HepG2 (cell line): ENCODE results near the gene BPHL. TPM values are rescaled to one million over a fixed set of nuclear protein-coding genes. Genes with fewer than 3 reads are reported as not detected.

Experiments
- ATAC-seq: fragments of 200-7000 bp; cut with Tn5 transposase; 3 replicates; pipeline ENCODE4 v1.9.1; 2020; ENCODE audit warnings: mild to moderate bottlenecking, moderate library complexity
- BruUV-seq: library from RNA; stranded (reverse); fragments of 400-500 nt; replicated peaks from 2 replicates; lab custom pipeline; 2021; lab: Mats Ljungman, UMichigan
- CTCF ChIA-PET: fragments of 300-600 bp; formaldehyde crosslinking; extraction: SDS; loops from one replicate; lab custom pipeline; 2021; ENCODE audit warnings: low total read pairs, inconsistent platforms, low intra/inter-chr PET ratio; lab: Yijun Ruan, JAX
- POLR2A ChIA-PET: fragments of 350-600 bp; sonication (Branson Sonifier 250); formaldehyde crosslinking; loops from one replicate; lab custom pipeline; 2020; ENCODE audit warnings: antibody characterized with exemption, inconsistent platforms; lab: Yijun Ruan, JAX
- DNase-seq: peaks from one replicate; pipeline ENCODE4 v3.0.0-alpha.2; 2015; ENCODE audit warnings: low spot score
- FAIRE-seq: peaks from 3 replicates; lab custom pipeline; 2011; peaks lifted over from hg19 to GRCh38; lab: Jason Lieb, UNC
- H2AFZ ChIP-seq: one replicate; pipeline ENCODE4 v1.6.1; 2011; ENCODE audit warnings: low read length, inconsistent platforms
- H3K27ac ChIP-seq: fragments of 300-600 bp; 3 replicates; pipeline ENCODE4 v1.8.0; 2011; ENCODE audit warnings: mixed run types, mild to moderate bottlenecking, mixed read lengths, low read length, inconsistent platforms; ENCODE audit not compliant: insufficient read depth; ENCODE audit errors: extremely low read length
- H3K27me3 ChIP-seq, 2 experiments: fragments of 200-600 bp in 1 of 2; 2 replicates in 1 of 2; 3 replicates in 1 of 2; pipeline versions ENCODE4 v1.6.0 to v1.8.0; 2011; ENCODE audit warnings: low read length in 2 of 2, mild to moderate bottlenecking in 2 of 2, moderate library complexity in 2 of 2, inconsistent platforms in 1 of 2; ENCODE audit not compliant: insufficient read depth in 2 of 2, control insufficient read depth in 1 of 2
- H3K36me3 ChIP-seq, 2 experiments: fragments of 200-600 bp in 1 of 2; replicated peaks in 1 of 2; 2 replicates in 1 of 2; 3 replicates in 1 of 2; pipeline versions ENCODE4 v1.5.1 to v1.8.0; 2011; ENCODE audit warnings: low read length in 2 of 2, inconsistent platforms in 1 of 2; ENCODE audit not compliant: insufficient read depth in 2 of 2, control insufficient read depth in 1 of 2
- H3K4me1 ChIP-seq: 2 replicates; pipeline ENCODE4 v1.5.1; 2012; ENCODE audit warnings: low read length, inconsistent platforms; ENCODE audit not compliant: insufficient read depth
- H3K4me2 ChIP-seq: 2 replicates; pipeline ENCODE4 v1.6.0; 2011; ENCODE audit warnings: low read depth, low read length, inconsistent platforms
- H3K4me3 ChIP-seq, 3 experiments: fragments of 200-600 bp in 1 of 3; sonication (generic), shearing (Covaris generic) in 1 of 3; replicated peaks in 1 of 3; 2 replicates each; pipeline ENCODE4 v1.5.1; 2011 to 2016; ENCODE audit warnings: low read length in 3 of 3, inconsistent platforms in 2 of 3, low read depth in 2 of 3, mild to moderate bottlenecking in 2 of 3, control low read depth in 1 of 3, mixed read lengths in 1 of 3; ENCODE audit not compliant: insufficient read depth in 1 of 3
- H3K79me2 ChIP-seq: one replicate; pipeline ENCODE4 v1.6.1; 2011; ENCODE audit warnings: low read length, inconsistent platforms; ENCODE audit not compliant: insufficient read depth
- H3K9ac ChIP-seq: 2 replicates; pipeline ENCODE4 v1.6.0; 2011; ENCODE audit warnings: mild to moderate bottlenecking, low read depth, low read length, inconsistent platforms; ENCODE audit not compliant: insufficient read depth
- H3K9me3 ChIP-seq: 2 replicates; pipeline ENCODE4 v1.5.1; 2012; ENCODE audit warnings: mild to moderate bottlenecking, low read length
- H4K20me1 ChIP-seq: 2 replicates; pipeline ENCODE4 v1.6.0; 2011; ENCODE audit warnings: inconsistent platforms, mild to moderate bottlenecking, low read length, moderate library complexity; ENCODE audit not compliant: insufficient read depth
- CHCHD3 ChIP-seq: sonication (generic); formaldehyde crosslinking; IDR thresholded peaks from 2 replicates; pipeline ENCODE4 v1.8.0; 2022; ENCODE audit warnings: mild to moderate bottlenecking, missing genetic modification reagents, moderate library complexity
- CHD4 ChIP-seq: fragments of 200-600 bp; sonication (generic); IDR thresholded peaks from 2 replicates; pipeline ENCODE4 v1.7.0; 2017; ENCODE audit warnings: mild to moderate bottlenecking, low read length, borderline replicate concordance
- CREM ChIP-seq, 2 experiments: sonication (generic) in 1 of 2; formaldehyde crosslinking in 1 of 2; IDR thresholded peaks; 2 replicates each; pipeline versions ENCODE4 v1.4.0 to v1.6.1; 2016 to 2020; ENCODE audit warnings: antibody characterized with exemption in 1 of 2, mild to moderate bottlenecking in 1 of 2, missing genetic modification reagents in 1 of 2
- ETV5 ChIP-seq: IDR thresholded peaks from 2 replicates; pipeline ENCODE4 v1.6.1; 2018; ENCODE audit warnings: missing biosample characterization, missing genetic modification reagents, inconsistent platforms, borderline replicate concordance
- FOSL2 ChIP-seq: sonication (generic); formaldehyde crosslinking; IDR thresholded peaks from 2 replicates; pipeline ENCODE4 v1.4.0; 2020; ENCODE audit warnings: missing genetic modification reagents
- HNRNPK ChIP-seq: fragments of 200-400 bp; formaldehyde crosslinking; IDR thresholded peaks from 2 replicates; pipeline ENCODE4 v1.6.1; 2018; ENCODE audit warnings: low read length, low read depth, moderate library complexity, mild to moderate bottlenecking; ENCODE audit not compliant: poor library complexity, severe bottlenecking
- HOXA3 ChIP-seq: sonication (generic); formaldehyde crosslinking; IDR thresholded peaks from 2 replicates; pipeline ENCODE4 v1.5.0; 2020; ENCODE audit warnings: missing genetic modification reagents
- IRX3 ChIP-seq: sonication (generic); formaldehyde crosslinking; IDR thresholded peaks from 2 replicates; pipeline ENCODE4 v1.8.1; 2023; ENCODE audit warnings: mild to moderate bottlenecking, low read depth, missing genetic modification reagents, borderline replicate concordance
- KMT2A ChIP-seq: sonication (generic); formaldehyde crosslinking; IDR thresholded peaks from 2 replicates; pipeline ENCODE4 v1.4.0; 2020; ENCODE audit warnings: missing genetic modification reagents
- NR2F2 ChIP-seq: IDR thresholded peaks from 2 replicates; pipeline ENCODE4 v1.6.1; 2012; ENCODE audit warnings: low read depth, inconsistent platforms, borderline replicate concordance
- RELA ChIP-seq: sonication (generic); formaldehyde crosslinking; IDR thresholded peaks from 2 replicates; pipeline ENCODE4 v1.4.0; 2020; ENCODE audit warnings: missing genetic modification reagents
- SAP130 ChIP-seq: IDR thresholded peaks from 2 replicates; pipeline ENCODE4 v1.6.1; 2016; ENCODE audit warnings: low read depth
- SMARCC2 ChIP-seq: fragments of 450-650 bp; IDR thresholded peaks from 2 replicates; pipeline ENCODE4 v1.6.1; 2017; ENCODE audit warnings: antibody characterized with exemption, mild to moderate bottlenecking
- TRIM24 ChIP-seq: sonication (generic); formaldehyde crosslinking; IDR thresholded peaks from 2 replicates; pipeline ENCODE4 v1.8.0; 2022; ENCODE audit warnings: mild to moderate bottlenecking, missing genetic modification reagents
- U2AF2 ChIP-seq: fragments of 200-400 bp; formaldehyde crosslinking; IDR thresholded peaks from 2 replicates; pipeline ENCODE4 v1.6.1; 2017; ENCODE audit warnings: low read depth, mild to moderate bottlenecking, low read length
- ZBTB21 ChIP-seq: sonication (generic); formaldehyde crosslinking; IDR thresholded peaks from 2 replicates; pipeline ENCODE4 v1.4.0; 2020; ENCODE audit warnings: missing genetic modification reagents
- ZNF253 ChIP-seq: sonication (generic); formaldehyde crosslinking; IDR thresholded peaks from 2 replicates; pipeline ENCODE4 v1.8.0; 2022; ENCODE audit warnings: mild to moderate bottlenecking, missing genetic modification reagents, borderline replicate concordance
- ZNF317 ChIP-seq: sonication (generic); formaldehyde crosslinking; IDR thresholded peaks from 2 replicates; pipeline ENCODE4 v1.5.0; 2020; ENCODE audit warnings: mild to moderate bottlenecking, missing genetic modification reagents
- ZNF839 ChIP-seq: sonication (generic); formaldehyde crosslinking; IDR thresholded peaks from 2 replicates; pipeline ENCODE4 v1.4.0; 2020; ENCODE audit warnings: missing genetic modification reagents, mild to moderate bottlenecking, borderline replicate concordance
- WGBS: methylation state at CpG from one replicate; pipeline ENCODE4 v1.1.6; 2017; ENCODE audit warnings: low lambda C conversion rate; 5-methylcytosine and 5-hydroxymethylcytosine counted together
- in situ Hi-C: cut with HindIII; loops from 2 replicates; pipeline ENCODE4 v1.10.0; 2017; ENCODE audit warnings: low pct_unique_long_range_greater_than_20kb; ENCODE audit not compliant: extremely low pct_ligation_motif_present
- intact Hi-C: fragments of 100-400 bp; cut with micrococcal nuclease; formaldehyde crosslinking; loops from one replicate; pipeline ENCODE4 v1.10.0; 2022; ENCODE audit not compliant: unreplicated experiment
- polyA plus RNA-seq, 8 experiments: library from polyadenylated mRNA; depleted of rRNA in 3 of 8; stranded (reverse) in 7 of 8; unstranded in 1 of 8; fragments of >200 nt; fragmentation: Illumina TruSeq in 4 of 8; extraction: Trizol in 4 of 8; gene quantifications; 2 replicates each; pipeline versions ENCODE4 v1.2.1 to v1.2.3, GENCODE V29; 2011 to 2016; ENCODE audit warnings: low read depth in 4 of 8, missing spikeins in 1 of 8, mixed read lengths in 1 of 8; ENCODE audit not compliant: insufficient read depth in 1 of 8
- total RNA-seq, 5 experiments: library from RNA; depleted of rRNA; stranded (reverse); fragments of >200 nt; fragmentation: Illumina TruSeq; extraction: Trizol; gene quantifications; 2 replicates each; pipeline ENCODE4 v1.2.3, GENCODE V29; 2016; ENCODE audit warnings: low read depth in 1 of 5
- TF ChIP-seq, protein P1 (sequence below): IDR thresholded peaks from 2 replicates; pipeline ENCODE4 v1.6.1; 2016; ENCODE audit warnings: low read depth
- TF ChIP-seq, protein P2 (sequence below): sonication (generic); formaldehyde crosslinking; IDR thresholded peaks from 2 replicates; pipeline ENCODE4 v1.4.0; 2020; ENCODE audit warnings: missing genetic modification reagents

The BPHL gene
- total and polyA plus RNA-seq, 2 of the 13 experiments (the other 11 are each of a cell fraction or from before 2014, with no cell fraction given) = 37.8 to 39.5 TPM

DNA sequence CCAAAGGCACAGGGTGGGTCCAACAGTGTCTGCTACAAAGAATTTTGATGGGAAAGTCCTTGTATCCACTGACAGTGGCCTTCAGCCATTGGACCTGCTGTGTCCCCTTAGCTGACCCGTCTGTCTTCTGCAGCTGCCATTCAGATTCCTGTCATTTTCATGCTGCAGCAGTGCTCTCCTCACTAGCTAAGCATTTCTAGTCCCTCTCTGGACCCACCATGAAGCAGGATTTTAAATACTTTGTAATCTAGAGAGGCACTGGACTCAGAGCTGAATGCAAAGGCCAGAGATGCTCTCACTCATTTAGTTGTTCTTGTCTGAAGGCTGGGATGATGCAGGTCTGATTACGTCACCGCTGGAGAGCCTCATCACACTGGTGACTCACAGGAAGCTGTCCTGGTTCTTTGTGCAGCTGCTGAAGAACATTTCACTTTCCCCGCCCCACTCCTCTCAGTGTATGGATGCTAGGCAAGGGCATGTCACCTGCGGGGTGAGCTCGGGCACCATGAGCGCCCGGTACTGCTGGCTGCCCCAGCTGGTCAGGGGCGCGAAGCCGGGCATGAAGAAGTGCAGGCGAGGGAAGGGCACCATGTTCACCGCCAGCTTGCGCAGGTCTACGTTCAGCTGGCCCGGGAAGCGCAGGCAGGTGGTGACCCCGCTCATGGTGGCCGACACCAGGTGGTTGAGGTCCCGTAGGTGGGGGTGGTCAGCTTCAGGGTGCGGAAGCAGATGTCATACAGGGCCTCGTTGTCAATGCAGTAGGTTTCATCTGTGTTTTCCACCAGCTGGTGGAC is 58.2 kb downstream of the BPHL start:
- H4K20me1 ChIP-seq = no peaks in the 10 kb centered on the region
- no peak overlapping the region for H3K4me2 ChIP-seq
- intact Hi-C loops = no loop called here
- no peaks in the 10 kb centered on the region for H3K79me2 ChIP-seq
- no peaks in the 10 kb centered on the region for H3K36me3 ChIP-seq
- H3K4me1 ChIP-seq = peaks cover 21% of the 10 kb centered on the region
- FAIRE-seq (no peak), ATAC-seq (peak; percentile 51), DNase-seq (peak; percentile 68)
- no peak overlapping the region for H2AFZ ChIP-seq
- H3K27me3 ChIP-seq = no peaks in the 10 kb centered on the region; a peak in 2 of 5 replicates
- H3K27ac ChIP-seq = no peak overlapping the region
- no TSS peak for BruUV-seq
- H3K4me3 ChIP-seq = no peak overlapping the region
- CTCF ChIA-PET = no interaction called here
- POLR2A ChIA-PET = interaction anchor here (0.5 to 2.0 kb wide), 5 partner anchors 11 to 75 kb away, joined by 3 to 5 read pairs (median 4); partner anchors contain the start of gene TUBB2A
- no peaks in the 10 kb centered on the region for H3K9me3 ChIP-seq
- no peak overlapping the region for H3K9ac ChIP-seq
- 63% methylated on average over 22 of the region's 22 CpGs for WGBS
- in situ Hi-C loops = no loop called here
- TF ChIP-seq HNRNPK (no peak), ZNF253 (CRISPR knock-in tag) (no peak; the same call in 1 of the 2 replicates), U2AF2 (no peak), FOSL2 (CRISPR knock-in tag) (peak; percentile 95), ZNF839 (CRISPR knock-in tag) (no peak), CHD4 (no peak), TRIM24 (CRISPR knock-in tag) (no peak), SAP130 (peak; percentile 42; the same call in 1 of the 2 replicates), NR2F2 (no peak), HOXA3 (0 out of 2 replicates have a peak, but pooled peaks have one; percentile 25), ZBTB21 (CRISPR knock-in tag) (peak; percentile 94), ZNF317 (no peak), CHCHD3 (no peak), KMT2A (no peak), IRX3 (CRISPR knock-in tag) (no peak), ETV5 (CRISPR knock-in tag) (peak; percentile 41; the same call in 1 of the 2 replicates), CREM (IDR thresholded peaks at IDR 0.05) (peak; percentile 36; the same call in 1 of the 2 replicates), CREM (CRISPR knock-in tag; IDR thresholded peaks at IDR 0.05) (no peak), SMARCC2 (no peak), RELA (no peak)
- TF ChIP-seq, protein P1, sequence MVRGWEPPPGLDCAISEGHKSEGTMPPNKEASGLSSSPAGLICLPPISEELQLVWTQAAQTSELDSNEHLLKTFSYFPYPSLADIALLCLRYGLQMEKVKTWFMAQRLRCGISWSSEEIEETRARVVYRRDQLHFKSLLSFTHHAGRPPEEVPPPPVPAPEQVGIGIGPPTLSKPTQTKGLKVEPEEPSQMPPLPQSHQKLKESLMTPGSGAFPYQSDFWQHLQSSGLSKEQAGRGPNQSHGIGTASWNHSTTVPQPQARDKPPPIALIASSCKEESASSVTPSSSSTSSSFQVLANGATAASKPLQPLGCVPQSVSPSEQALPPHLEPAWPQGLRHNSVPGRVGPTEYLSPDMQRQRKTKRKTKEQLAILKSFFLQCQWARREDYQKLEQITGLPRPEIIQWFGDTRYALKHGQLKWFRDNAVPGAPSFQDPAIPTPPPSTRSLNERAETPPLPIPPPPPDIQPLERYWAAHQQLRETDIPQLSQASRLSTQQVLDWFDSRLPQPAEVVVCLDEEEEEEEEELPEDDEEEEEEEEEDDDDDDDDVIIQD = 0 out of 2 replicates have a peak, but pooled peaks have one; percentile 48
- TF ChIP-seq, protein P2, sequence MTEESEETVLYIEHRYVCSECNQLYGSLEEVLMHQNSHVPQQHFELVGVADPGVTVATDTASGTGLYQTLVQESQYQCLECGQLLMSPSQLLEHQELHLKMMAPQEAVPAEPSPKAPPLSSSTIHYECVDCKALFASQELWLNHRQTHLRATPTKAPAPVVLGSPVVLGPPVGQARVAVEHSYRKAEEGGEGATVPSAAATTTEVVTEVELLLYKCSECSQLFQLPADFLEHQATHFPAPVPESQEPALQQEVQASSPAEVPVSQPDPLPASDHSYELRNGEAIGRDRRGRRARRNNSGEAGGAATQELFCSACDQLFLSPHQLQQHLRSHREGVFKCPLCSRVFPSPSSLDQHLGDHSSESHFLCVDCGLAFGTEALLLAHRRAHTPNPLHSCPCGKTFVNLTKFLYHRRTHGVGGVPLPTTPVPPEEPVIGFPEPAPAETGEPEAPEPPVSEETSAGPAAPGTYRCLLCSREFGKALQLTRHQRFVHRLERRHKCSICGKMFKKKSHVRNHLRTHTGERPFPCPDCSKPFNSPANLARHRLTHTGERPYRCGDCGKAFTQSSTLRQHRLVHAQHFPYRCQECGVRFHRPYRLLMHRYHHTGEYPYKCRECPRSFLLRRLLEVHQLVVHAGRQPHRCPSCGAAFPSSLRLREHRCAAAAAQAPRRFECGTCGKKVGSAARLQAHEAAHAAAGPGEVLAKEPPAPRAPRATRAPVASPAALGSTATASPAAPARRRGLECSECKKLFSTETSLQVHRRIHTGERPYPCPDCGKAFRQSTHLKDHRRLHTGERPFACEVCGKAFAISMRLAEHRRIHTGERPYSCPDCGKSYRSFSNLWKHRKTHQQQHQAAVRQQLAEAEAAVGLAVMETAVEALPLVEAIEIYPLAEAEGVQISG (CRISPR knock-in tag) = no peak
